ENCODE results near the gene SREBF2. TPM values are rescaled to one million over a fixed set of nuclear protein-coding genes. Genes with fewer than 3 reads are reported as not detected.
A peak's percentile ranks its signal among the peaks of the same experiment; 100 is the strongest.

The SREBF2 gene
- total and polyA plus RNA-seq, 10 of the 15 experiments (the other 5 are each of a cell fraction or from before 2014, with no cell fraction given) = 2.4 to 177 (median 78.8) TPM

- 100% methylated on average over 2 of the region's 2 CpGs for whole genome bisulfite sequencing (ENCODE audit: insufficient coverage, insufficient replicate concordance, low lambda C conversion rate, missing lambda C conversion rate)
- ChIA-PET SMC1A (ENCODE audit: uncharacterized antibody, unreplicated experiment) (interaction anchor here (1.2 to 5.9 kb wide), 8 partner anchors 13 to 158 kb away, joined by 3 to 96 read pairs (median 10); partner anchors contain the start of genes CCDC134, MEI1 and SREBF2), RAD21 (ENCODE audit: unreplicated experiment) (interaction anchor here (0.9 to 3.5 kb wide), 5 partner anchors 21 to 160 kb away, joined by 3 to 20 read pairs (median 6); no protein-coding TSS in a partner anchor), CTCF (interaction anchor here (0.6 to 5.8 kb wide), 9 partner anchors 9 to 159 kb away, joined by 3 to 51 read pairs (median 15); partner anchors contain the start of genes CCDC134, MEI1 and SREBF2), POLR2A (interaction anchor here (0.6 to 11.8 kb wide), 5 partner anchors 13 to 210 kb away, joined by 3 to 135 read pairs (median 3); no protein-coding TSS in a partner anchor)
- no TSS peak for BruUV-seq (replicated peaks)
- Histone ChIP-seq H3K27ac (ENCODE audit: control insufficient read depth, insufficient read depth) (no peak overlapping the region; the same call in 1 of the 2 replicates), H3K9me3 (replicated peaks; ENCODE audit: control insufficient read depth, insufficient read depth, low read length) (no peaks in the 10 kb centered on the region), H3K79me2 (ENCODE audit: control insufficient read depth, insufficient read depth, low read length) (peaks cover 85% of the 10 kb centered on the region), H3K27me3 (replicated peaks in 1 of 2; ENCODE audit: control insufficient read depth in 2 of 2, insufficient read depth in 2 of 2, low read length in 1 of 2) (no peaks in the 10 kb centered on the region), H3K4me2 (ENCODE audit: control insufficient read depth, insufficient read depth) (no peak overlapping the region), H3K4me1 (ENCODE audit: control insufficient read depth, insufficient read depth, low read length) (peaks cover 39% of the 10 kb centered on the region), H3K9ac (ENCODE audit: control insufficient read depth, insufficient read depth, low read length) (no peak overlapping the region), H4K20me1 (ENCODE audit: control insufficient read depth, insufficient read depth) (0 out of 2 replicates have a peak, but pooled peaks cover 3% of the 10 kb centered on the region), H3K4me3 (no peak overlapping the region), H3K36me3 (ENCODE audit: control insufficient read depth in 2 of 2, insufficient read depth in 2 of 2, low read length in 1 of 2) (peaks cover 0 to 3% of the 10 kb centered on the region in 2 experiments; a peak in 1 of 4 replicates), H2AFZ (ENCODE audit: control insufficient read depth, low read depth, low read length) (no peak overlapping the region)
- DNase-seq (ENCODE audit: low read depth, low spot score) = no peak
- intact Hi-C loops (cut with micrococcal nuclease; ENCODE audit: unreplicated experiment) = loop anchor here (5.0 kb wide), 1 partner anchor 34 kb away; no protein-coding TSS in a partner anchor
- ATAC-seq = no peak
- no peak for FAIRE-seq
- TF ChIP-seq EED (IDR thresholded peaks at IDR 0.05; ENCODE audit: low read depth) (no peak), MYC (IDR thresholded peaks at IDR 0.05; ENCODE audit: insufficient read depth, insufficient read length, insufficient replicate concordance, low read length, severe bottlenecking) (no peak)
- in situ Hi-C loops (cut with MboI) = no loop called here
Measured at GRCh38 chr22:41856469-41856868, 23.6 kb downstream of the SREBF2 start.

DNA sequence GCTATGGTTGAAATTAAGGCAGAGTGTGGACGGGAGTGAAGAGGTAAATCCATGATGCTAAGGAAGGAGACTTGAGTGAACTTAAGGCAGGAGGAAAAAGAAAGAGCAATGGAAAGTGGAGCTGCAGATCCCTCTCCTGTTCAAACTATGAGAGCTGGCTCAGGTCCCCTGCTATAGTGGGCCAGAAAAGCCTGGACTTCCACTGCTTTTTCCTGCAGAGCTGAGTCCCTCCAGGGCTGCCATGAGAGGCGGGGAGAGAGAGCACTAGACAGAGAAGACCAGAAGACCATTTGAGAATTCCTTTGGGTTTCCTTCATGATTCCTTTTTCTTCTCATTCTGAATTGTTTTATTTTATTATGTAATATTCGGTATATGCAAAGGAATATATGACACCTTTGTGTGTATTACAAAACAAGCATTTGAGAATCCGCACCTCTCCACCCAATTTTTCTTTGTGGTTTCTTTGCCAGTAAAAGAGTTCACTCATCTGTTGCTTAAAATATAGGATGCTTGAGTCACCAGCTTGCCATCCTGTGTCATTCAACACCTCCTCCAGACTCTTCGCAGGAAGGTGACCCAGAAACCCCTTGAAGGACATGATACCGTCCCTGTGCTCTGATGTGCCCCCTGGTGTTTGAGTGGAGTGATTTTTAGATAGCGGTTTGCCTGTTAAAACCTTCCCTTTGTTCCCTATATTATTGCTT, 24.4 kb downstream of the SREBF2 start:
- no peak overlapping the region for H3K27ac ChIP-seq (ENCODE audit: control insufficient read depth, insufficient read depth)
- ATAC-seq (peak; percentile 60), DNase-seq (ENCODE audit: low read depth, low spot score) (peak; percentile 46), FAIRE-seq (peak; percentile 81)
- no peak overlapping the region for H3K4me3 ChIP-seq
- CTCF ChIA-PET = interaction anchor here (0.5 to 5.8 kb wide), 15 partner anchors 10 to 235 kb away, joined by 3 to 51 read pairs (median 6); partner anchors contain the start of genes CCDC134, CENPM, MEI1 and SREBF2
- H3K9ac ChIP-seq (ENCODE audit: control insufficient read depth, insufficient read depth, low read length) = no peak overlapping the region
- SMC1A ChIA-PET (ENCODE audit: uncharacterized antibody, unreplicated experiment) = interaction anchor here (0.5 to 5.9 kb wide), 16 partner anchors 14 to 159 kb away, joined by 3 to 96 read pairs (median 6); partner anchors contain the start of genes CCDC134, MEI1 and SREBF2
- no peaks in the 10 kb centered on the region for H3K27me3 ChIP-seq (replicated peaks in 1 of 2; ENCODE audit: control insufficient read depth in 2 of 2, insufficient read depth in 2 of 2, low read length in 1 of 2)
- H3K36me3 ChIP-seq (ENCODE audit: control insufficient read depth in 2 of 2, insufficient read depth in 2 of 2, low read length in 1 of 2) = peaks cover 0 to 3% of the 10 kb centered on the region in 2 experiments; a peak in 1 of 4 replicates
- POLR2A ChIA-PET = interaction anchor here (0.8 to 11.8 kb wide), 7 partner anchors 14 to 111 kb away, joined by 3 to 135 read pairs (median 4); no protein-coding TSS in a partner anchor
- no peak overlapping the region for H3K4me2 ChIP-seq (ENCODE audit: control insufficient read depth, insufficient read depth)
- RAD21 ChIA-PET (ENCODE audit: unreplicated experiment) = interaction anchor here (0.6 to 3.5 kb wide), 10 partner anchors 14 to 161 kb away, joined by 3 to 20 read pairs (median 6); no protein-coding TSS in a partner anchor
- intact Hi-C loops (cut with micrococcal nuclease; ENCODE audit: unreplicated experiment) = loop anchor here (1.0 to 5.0 kb wide), 2 partner anchors 35 to 111 kb away; no protein-coding TSS in a partner anchor
- no TSS peak for BruUV-seq (replicated peaks)
- H3K9me3 ChIP-seq (replicated peaks; ENCODE audit: control insufficient read depth, insufficient read depth, low read length) = no peaks in the 10 kb centered on the region
- H4K20me1 ChIP-seq (ENCODE audit: control insufficient read depth, insufficient read depth) = 0 out of 2 replicates have a peak, but pooled peaks cover 3% of the 10 kb centered on the region
- H2AFZ ChIP-seq (ENCODE audit: control insufficient read depth, low read depth, low read length) = no peak overlapping the region
- WGBS (ENCODE audit: insufficient coverage, insufficient replicate concordance, low lambda C conversion rate, missing lambda C conversion rate) = 42% methylated on average over 7 of the region's 7 CpGs
- in situ Hi-C loops (cut with MboI) = no loop called here
- peaks cover 83% of the 10 kb centered on the region for H3K79me2 ChIP-seq (ENCODE audit: control insufficient read depth, insufficient read depth, low read length)
- peaks cover 47% of the 10 kb centered on the region for H3K4me1 ChIP-seq (ENCODE audit: control insufficient read depth, insufficient read depth, low read length)
- TF ChIP-seq NRF1 (conservative IDR thresholded peaks at IDR 0.05; ENCODE audit: low read depth, low read length) (no peak), RFX5 (IDR thresholded peaks at IDR 0.05; ENCODE audit: low read depth, low read length) (no peak), FOS (IDR thresholded peaks at IDR 0.05; ENCODE audit: borderline replicate concordance, extremely low read depth, insufficient read length) (no peak), MYB (IDR thresholded peaks at IDR 0.05; ENCODE audit: borderline replicate concordance, low read depth, low read length) (no peak), GATAD2B (conservative IDR thresholded peaks at IDR 0.05; ENCODE audit: low read depth) (no peak), POU2F2 (IDR thresholded peaks at IDR 0.05; ENCODE audit: borderline replicate concordance, low read depth, low read length) (0 out of 3 replicates have a peak, but pooled peaks have one; percentile 13), RAD51 (IDR thresholded peaks at IDR 0.05) (no peak), ZNF207 (IDR thresholded peaks at IDR 0.05; ENCODE audit: borderline replicate concordance) (no peak), SUPT20H (IDR thresholded peaks at IDR 0.05; ENCODE audit: borderline replicate concordance, control insufficient read depth, low read depth, low read length) (no peak)
- TF ChIP-seq, protein P1, sequence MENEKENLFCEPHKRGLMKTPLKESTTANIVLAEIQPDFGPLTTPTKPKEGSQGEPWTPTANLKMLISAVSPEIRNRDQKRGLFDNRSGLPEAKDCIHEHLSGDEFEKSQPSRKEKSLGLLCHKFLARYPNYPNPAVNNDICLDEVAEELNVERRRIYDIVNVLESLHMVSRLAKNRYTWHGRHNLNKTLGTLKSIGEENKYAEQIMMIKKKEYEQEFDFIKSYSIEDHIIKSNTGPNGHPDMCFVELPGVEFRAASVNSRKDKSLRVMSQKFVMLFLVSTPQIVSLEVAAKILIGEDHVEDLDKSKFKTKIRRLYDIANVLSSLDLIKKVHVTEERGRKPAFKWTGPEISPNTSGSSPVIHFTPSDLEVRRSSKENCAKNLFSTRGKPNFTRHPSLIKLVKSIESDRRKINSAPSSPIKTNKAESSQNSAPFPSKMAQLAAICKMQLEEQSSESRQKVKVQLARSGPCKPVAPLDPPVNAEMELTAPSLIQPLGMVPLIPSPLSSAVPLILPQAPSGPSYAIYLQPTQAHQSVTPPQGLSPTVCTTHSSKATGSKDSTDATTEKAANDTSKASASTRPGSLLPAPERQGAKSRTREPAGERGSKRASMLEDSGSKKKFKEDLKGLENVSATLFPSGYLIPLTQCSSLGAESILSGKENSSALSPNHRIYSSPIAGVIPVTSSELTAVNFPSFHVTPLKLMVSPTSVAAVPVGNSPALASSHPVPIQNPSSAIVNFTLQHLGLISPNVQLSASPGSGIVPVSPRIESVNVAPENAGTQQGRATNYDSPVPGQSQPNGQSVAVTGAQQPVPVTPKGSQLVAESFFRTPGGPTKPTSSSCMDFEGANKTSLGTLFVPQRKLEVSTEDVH (IDR thresholded peaks at IDR 0.05; ENCODE audit: low read depth, partially characterized antibody) = no peak
